PC-3 (cell line): Measurements from ENCODE around the gene FRMD4B.

ENCODE experiments used
- EZH2phosphoT487 ChIP-seq: fragments of 300-600 bp; sonication (generic); IDR thresholded peaks from 2 replicates; pipeline ENCODE4 v1.6.1; 2018; ENCODE audit warnings: mild to moderate bottlenecking, antibody characterized with exemption, low read length, borderline replicate concordance
- TF ChIP-seq, protein P1 (sequence below): fragments of 300-600 bp; sonication (generic); conservative IDR thresholded peaks from 2 replicates; pipeline ENCODE4 v1.5.1; 2017; ENCODE audit warnings: antibody characterized with exemption, low read depth, mild to moderate bottlenecking, low read length

DNA sequence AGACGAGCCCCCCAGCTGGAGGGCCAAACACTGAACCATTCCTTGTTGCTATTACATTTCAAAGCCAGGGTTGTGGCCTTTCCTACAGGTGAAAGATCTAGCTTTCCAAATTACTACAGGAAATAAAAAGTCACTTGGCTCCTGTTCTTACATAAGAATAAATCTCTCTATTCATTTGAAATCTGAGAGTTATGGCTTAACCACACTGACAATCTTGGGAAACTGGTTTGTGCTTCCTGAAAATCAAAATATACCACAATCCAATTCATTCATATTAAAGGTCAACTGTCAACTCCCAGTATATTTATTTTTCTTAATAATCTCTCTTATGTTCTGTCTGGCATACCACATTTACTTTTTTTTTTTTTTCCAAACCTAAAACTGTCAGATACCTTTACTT is 159.8 kb downstream of the FRMD4B start:
- TF ChIP-seq, protein P1, sequence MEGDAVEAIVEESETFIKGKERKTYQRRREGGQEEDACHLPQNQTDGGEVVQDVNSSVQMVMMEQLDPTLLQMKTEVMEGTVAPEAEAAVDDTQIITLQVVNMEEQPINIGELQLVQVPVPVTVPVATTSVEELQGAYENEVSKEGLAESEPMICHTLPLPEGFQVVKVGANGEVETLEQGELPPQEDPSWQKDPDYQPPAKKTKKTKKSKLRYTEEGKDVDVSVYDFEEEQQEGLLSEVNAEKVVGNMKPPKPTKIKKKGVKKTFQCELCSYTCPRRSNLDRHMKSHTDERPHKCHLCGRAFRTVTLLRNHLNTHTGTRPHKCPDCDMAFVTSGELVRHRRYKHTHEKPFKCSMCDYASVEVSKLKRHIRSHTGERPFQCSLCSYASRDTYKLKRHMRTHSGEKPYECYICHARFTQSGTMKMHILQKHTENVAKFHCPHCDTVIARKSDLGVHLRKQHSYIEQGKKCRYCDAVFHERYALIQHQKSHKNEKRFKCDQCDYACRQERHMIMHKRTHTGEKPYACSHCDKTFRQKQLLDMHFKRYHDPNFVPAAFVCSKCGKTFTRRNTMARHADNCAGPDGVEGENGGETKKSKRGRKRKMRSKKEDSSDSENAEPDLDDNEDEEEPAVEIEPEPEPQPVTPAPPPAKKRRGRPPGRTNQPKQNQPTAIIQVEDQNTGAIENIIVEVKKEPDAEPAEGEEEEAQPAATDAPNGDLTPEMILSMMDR = no peak
- TF ChIP-seq EZH2phosphoT487 = no peak
